OCI-LY3 (cell line): ENCODE measurements around the gene STAP1.

Experiments used
- H2AFZ ChIP-seq: fragments of 200-600, 300-600 bp; shearing (Covaris generic); 2 replicates; pipeline ENCODE4 v1.6.0; 2014; ENCODE audit warnings: antibody characterized with exemption, low read depth, low read length
- H3K27ac ChIP-seq: fragments of 200-600, 300-600 bp; sonication (generic); 2 replicates; pipeline ENCODE4 v1.5.1; 2014; ENCODE audit warnings: mild to moderate bottlenecking, low read length, moderate library complexity, mixed read lengths
- H3K27me3 ChIP-seq: fragments of 200-600, 300-600 bp; sonication (generic); 2 replicates; pipeline ENCODE4 v1.6.1; 2014; ENCODE audit warnings: low read depth, low read length, mixed read lengths
- H3K36me3 ChIP-seq: fragments of 200-600, 300-600 bp; sonication (generic); replicated peaks from 2 replicates; pipeline ENCODE3; 2014; ENCODE audit warnings: low read depth, low read length, mixed read lengths
- H3K4me1 ChIP-seq: fragments of 300-600, 200-600 bp; sonication (generic); 2 replicates; pipeline ENCODE4 v1.6.1; 2014; ENCODE audit warnings: low read length, mixed read lengths
- H3K4me2 ChIP-seq: fragments of 200-600, 300-600 bp; sonication (generic); 2 replicates; pipeline ENCODE4 v1.6.1; 2014; ENCODE audit warnings: low read length, mixed read lengths
- H3K4me3 ChIP-seq: fragments of 300-600, 200-600 bp; sonication (generic); 2 replicates; pipeline ENCODE4 v1.5.1; 2014; ENCODE audit warnings: antibody characterized with exemption, mild to moderate bottlenecking, low read length, moderate library complexity
- H3K79me2 ChIP-seq: fragments of 300-600, 200-600 bp; shearing (Covaris generic); 2 replicates; pipeline ENCODE4 v1.6.1; 2014; ENCODE audit warnings: mild to moderate bottlenecking, low read length, mixed read lengths
- H3K9ac ChIP-seq: fragments of 300-600, 200-600 bp; shearing (Covaris generic); 2 replicates; pipeline ENCODE4 v1.6.0; 2014; ENCODE audit warnings: mild to moderate bottlenecking, low read length, moderate library complexity
- H3K9me3 ChIP-seq: fragments of 200-600, 300-600 bp; shearing (Covaris generic); 2 replicates; pipeline ENCODE4 v1.6.1; 2014; ENCODE audit warnings: low read length, mixed read lengths; ENCODE audit not compliant: insufficient read depth
- H4K20me1 ChIP-seq: fragments of 200-600, 300-600 bp; sonication (generic); 2 replicates; pipeline ENCODE4 v1.6.1; 2016; ENCODE audit warnings: low read length, mixed read lengths; ENCODE audit not compliant: insufficient read depth
- CTCF ChIP-seq: fragments of 200-600, 300-600 bp; sonication (generic); IDR thresholded peaks from 2 replicates; pipeline ENCODE4 v1.5.1; 2014; ENCODE audit warnings: antibody characterized with exemption, low read length, low read depth
- EZH2phosphoT487 ChIP-seq: fragments of 200-600 bp; shearing (Covaris generic); IDR thresholded peaks from 2 replicates; pipeline ENCODE4 v1.6.1; 2018; ENCODE audit warnings: antibody characterized with exemption, mixed run types, low read depth

The STAP1 gene

GRCh38 chr4:67555447-67555846, 3.1 kb upstream of the STAP1 start:
- Histone ChIP-seq H3K4me2 (no peak overlapping the region), H2AFZ (no peak overlapping the region), H3K4me1 (peaks cover 6% of the 10 kb centered on the region), H4K20me1 (no peaks in the 10 kb centered on the region), H3K27ac (no peak overlapping the region), H3K9ac (no peak overlapping the region), H3K36me3 (no peaks in the 10 kb centered on the region), H3K79me2 (no peaks in the 10 kb centered on the region), H3K27me3 (no peaks in the 10 kb centered on the region), H3K4me3 (no peak overlapping the region), H3K9me3 (no peaks in the 10 kb centered on the region)
- TF ChIP-seq CTCF (no peak), EZH2phosphoT487 (no peak)

- H3K36me3 ChIP-seq: no peaks in the 10 kb centered on the region
- H3K9me3 ChIP-seq: no peaks in the 10 kb centered on the region
- no peak overlapping the region for H3K9ac ChIP-seq
- peaks cover 6% of the 10 kb centered on the region for H3K4me1 ChIP-seq
- H3K79me2 ChIP-seq: no peaks in the 10 kb centered on the region
- H3K27ac ChIP-seq: no peak overlapping the region
- H2AFZ ChIP-seq: no peak overlapping the region
- H3K4me2 ChIP-seq: no peak overlapping the region
- H3K4me3 ChIP-seq: no peak overlapping the region
- TF ChIP-seq EZH2phosphoT487 (no peak), CTCF (no peak)
- no peaks in the 10 kb centered on the region for H4K20me1 ChIP-seq
- no peaks in the 10 kb centered on the region for H3K27me3 ChIP-seq
These were observed 2.1 kb upstream of the STAP1 start for GRCh38 chr4:67556436-67556835.

GRCh38 chr4:67565284-67565683, 6.8 kb downstream of the STAP1 start:
- no peak overlapping the region for H2AFZ ChIP-seq
- no peak overlapping the region for H3K27ac ChIP-seq
- H3K9ac ChIP-seq: no peak overlapping the region
- H3K4me2 ChIP-seq: no peak overlapping the region
- H3K27me3 ChIP-seq: no peaks in the 10 kb centered on the region
- H3K9me3 ChIP-seq: no peaks in the 10 kb centered on the region
- no peaks in the 10 kb centered on the region for H3K4me1 ChIP-seq
- no peaks in the 10 kb centered on the region for H4K20me1 ChIP-seq
- no peaks in the 10 kb centered on the region for H3K79me2 ChIP-seq
- no peak for TF ChIP-seq EZH2phosphoT487
- no peak for TF ChIP-seq CTCF
- H3K36me3 ChIP-seq: no peaks in the 10 kb centered on the region
- H3K4me3 ChIP-seq: no peak overlapping the region

- no peak overlapping the region for H3K27ac ChIP-seq
- no peak overlapping the region for H3K4me2 ChIP-seq
- no peaks in the 10 kb centered on the region for H3K4me1 ChIP-seq
- no peaks in the 10 kb centered on the region for H3K79me2 ChIP-seq
- no peaks in the 10 kb centered on the region for H4K20me1 ChIP-seq
- H3K4me3 ChIP-seq: no peak overlapping the region
- no peaks in the 10 kb centered on the region for H3K27me3 ChIP-seq
- no peak for TF ChIP-seq EZH2phosphoT487
- TF ChIP-seq CTCF: no peak
- no peaks in the 10 kb centered on the region for H3K9me3 ChIP-seq
- no peak overlapping the region for H2AFZ ChIP-seq
- no peaks in the 10 kb centered on the region for H3K36me3 ChIP-seq
- no peak overlapping the region for H3K9ac ChIP-seq
These were observed 7.8 kb downstream of the STAP1 start for GRCh38 chr4:67566335-67566734.
